ENCODE results near the gene DSTYK. TPM values are rescaled to one million over a fixed set of nuclear protein-coding genes. Genes with fewer than 3 reads are reported as not detected.
"Not testable (repeated sequence)": the region's sequence is repeated elsewhere in the genome, so short reads cannot be mapped to it uniquely, and the experiment has no call there.

Gene DSTYK
- total and polyA plus RNA-seq, 2 donors (not counting 3 experiments of a cell fraction or from before 2014, with no cell fraction given) = 3.6 to 8.7 TPM

DNA sequence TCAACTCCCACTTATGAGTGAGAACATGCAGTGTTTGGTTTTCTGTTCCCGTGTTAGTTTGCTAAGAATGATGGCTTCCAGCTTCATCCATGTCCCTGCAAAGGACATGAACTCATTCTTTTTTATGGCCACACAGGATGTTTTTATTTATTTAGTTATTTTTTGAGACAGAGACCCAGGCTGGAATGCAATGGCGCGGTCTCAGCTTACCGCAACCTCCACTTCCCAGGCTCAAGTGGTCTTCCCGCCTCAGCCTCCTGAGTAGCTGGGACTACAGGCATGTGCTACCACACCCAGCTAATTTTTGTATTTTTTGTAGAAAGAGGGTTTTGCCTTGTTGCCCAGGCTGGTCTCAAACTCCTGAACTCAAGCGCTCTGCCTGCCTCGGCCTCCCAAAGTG, 31.2 kb downstream of the DSTYK start:
- intact Hi-C loops (cut with micrococcal nuclease); DNase-seq (ENCODE audit: low read depth, low spot score); H3K27me3 ChIP-seq (ENCODE audit: control insufficient read depth in 2 of 2, insufficient read depth in 2 of 2, low read length in 2 of 2); POLR2A ChIA-PET; H3K27ac ChIP-seq (ENCODE audit: insufficient read depth, low read depth, low read length); H3K9me1 ChIP-seq (replicated peaks; ENCODE audit: control insufficient read depth, extremely low read depth, insufficient read depth, low read length); H3K9ac ChIP-seq (replicated peaks; ENCODE audit: extremely low read depth, insufficient read depth, low read length); H3K36me3 ChIP-seq (ENCODE audit: control insufficient read depth in 2 of 2, extremely low read depth in 1 of 2, insufficient read depth in 2 of 2, low read length in 2 of 2); H2AFZ ChIP-seq (ENCODE audit: low read depth, low read length); H4K20me1 ChIP-seq (replicated peaks; ENCODE audit: control insufficient read depth, extremely low read depth, insufficient read depth, low read length); dilution Hi-C loops (cut with MboI; ENCODE audit: extremely low pct_ligation_motif_present, low sequenced_read_pairs); FAIRE-seq; H3K4me2 ChIP-seq (ENCODE audit: insufficient read depth, low read length); BruUV-seq (replicated peaks); H3K79me2 ChIP-seq (ENCODE audit: control insufficient read depth, insufficient read depth, low read length); H3K4me3 ChIP-seq (replicated peaks in 1 of 3; ENCODE audit: insufficient read depth in 1 of 3, low read depth in 1 of 3, low read length in 3 of 3); H3K9me3 ChIP-seq (replicated peaks; ENCODE audit: control insufficient read depth, insufficient read depth, low read length): not testable (repeated sequence)
- H3K4me1 ChIP-seq (ENCODE audit: control insufficient read depth, extremely low read depth, insufficient read depth, low read length) = peaks cover 14% of the 10 kb centered on the region
- CTCF ChIA-PET = interaction anchor here (1.2 kb wide), 1 partner anchor 36 kb away, joined by 4 read pairs; no protein-coding TSS in a partner anchor

DNA sequence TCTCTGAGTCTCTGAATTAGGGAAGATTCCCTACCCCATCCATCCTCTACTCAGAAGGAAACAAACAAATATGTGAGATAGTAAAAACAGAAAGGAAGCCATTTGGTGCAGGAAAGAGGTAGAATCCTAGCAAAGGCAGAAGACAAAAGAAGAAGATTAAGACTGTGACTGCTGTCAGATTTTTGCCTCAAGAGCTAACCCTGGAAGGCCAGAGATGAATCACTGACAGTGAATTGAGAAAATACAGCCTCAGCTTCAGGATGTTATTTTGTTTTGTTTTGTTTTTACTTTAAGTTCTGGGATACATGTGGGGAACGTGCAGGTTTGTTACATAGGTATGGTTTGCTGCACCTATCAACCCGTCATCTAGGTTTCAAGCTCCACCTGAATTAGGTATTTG, 31.7 kb downstream of the DSTYK start:
- no peaks in the 10 kb centered on the region for H3K36me3 ChIP-seq (ENCODE audit: control insufficient read depth in 2 of 2, extremely low read depth in 1 of 2, insufficient read depth in 2 of 2, low read length in 2 of 2)
- no peaks in the 10 kb centered on the region for H3K9me3 ChIP-seq (replicated peaks; ENCODE audit: control insufficient read depth, insufficient read depth, low read length)
- no peaks in the 10 kb centered on the region for H3K9me1 ChIP-seq (replicated peaks; ENCODE audit: control insufficient read depth, extremely low read depth, insufficient read depth, low read length)
- H3K4me2 ChIP-seq (ENCODE audit: insufficient read depth, low read length) = no peak overlapping the region
- H2AFZ ChIP-seq (ENCODE audit: low read depth, low read length) = no peak overlapping the region
- no peaks in the 10 kb centered on the region for H4K20me1 ChIP-seq (replicated peaks; ENCODE audit: control insufficient read depth, extremely low read depth, insufficient read depth, low read length)
- no peaks in the 10 kb centered on the region for H3K79me2 ChIP-seq (ENCODE audit: control insufficient read depth, insufficient read depth, low read length)
- BruUV-seq (replicated peaks) = no TSS peak
- peaks cover 19% of the 10 kb centered on the region for H3K4me1 ChIP-seq (ENCODE audit: control insufficient read depth, extremely low read depth, insufficient read depth, low read length)
- DNase-seq (ENCODE audit: low read depth, low spot score) (no peak), FAIRE-seq (no peak)
- H3K9ac ChIP-seq (replicated peaks; ENCODE audit: extremely low read depth, insufficient read depth, low read length) = no peak overlapping the region
- H3K27me3 ChIP-seq (ENCODE audit: control insufficient read depth in 2 of 2, insufficient read depth in 2 of 2, low read length in 2 of 2) = no peaks in the 10 kb centered on the region
- ChIA-PET POLR2A (no interaction called here), CTCF (interaction anchor here (1.2 kb wide), 1 partner anchor 35 kb away, joined by 4 read pairs; no protein-coding TSS in a partner anchor)
- no peak overlapping the region for H3K27ac ChIP-seq (ENCODE audit: insufficient read depth, low read depth, low read length)
- dilution Hi-C loops (cut with MboI; ENCODE audit: extremely low pct_ligation_motif_present, low sequenced_read_pairs) = no loop called here
- intact Hi-C loops (cut with micrococcal nuclease) = no loop called here
- TF ChIP-seq EZH2 (IDR thresholded peaks at IDR 0.05; ENCODE audit: borderline replicate concordance, low read depth, low read length, severe bottlenecking) (no peak), POLR2A (IDR thresholded peaks at IDR 0.05; ENCODE audit: low read depth, low read length) (no peak), MAX (IDR thresholded peaks at IDR 0.05; ENCODE audit: insufficient read depth, insufficient read length) (no peak), MYC (IDR thresholded peaks at IDR 0.05; ENCODE audit: low read depth, low read length) (no peak), GATA2 (IDR thresholded peaks at IDR 0.05; ENCODE audit: insufficient read depth, insufficient read length, low read depth, low read length) (no peak), FOS (IDR thresholded peaks at IDR 0.05; ENCODE audit: borderline replicate concordance, insufficient read depth, low read length) (no peak), JUN (IDR thresholded peaks at IDR 0.05; ENCODE audit: borderline replicate concordance, insufficient read depth, insufficient read length, low read depth) (no peak), POLR2AphosphoS5 (IDR thresholded peaks at IDR 0.05; ENCODE audit: insufficient read depth, low read depth, low read length) (no peak)
- TF ChIP-seq, protein P1, sequence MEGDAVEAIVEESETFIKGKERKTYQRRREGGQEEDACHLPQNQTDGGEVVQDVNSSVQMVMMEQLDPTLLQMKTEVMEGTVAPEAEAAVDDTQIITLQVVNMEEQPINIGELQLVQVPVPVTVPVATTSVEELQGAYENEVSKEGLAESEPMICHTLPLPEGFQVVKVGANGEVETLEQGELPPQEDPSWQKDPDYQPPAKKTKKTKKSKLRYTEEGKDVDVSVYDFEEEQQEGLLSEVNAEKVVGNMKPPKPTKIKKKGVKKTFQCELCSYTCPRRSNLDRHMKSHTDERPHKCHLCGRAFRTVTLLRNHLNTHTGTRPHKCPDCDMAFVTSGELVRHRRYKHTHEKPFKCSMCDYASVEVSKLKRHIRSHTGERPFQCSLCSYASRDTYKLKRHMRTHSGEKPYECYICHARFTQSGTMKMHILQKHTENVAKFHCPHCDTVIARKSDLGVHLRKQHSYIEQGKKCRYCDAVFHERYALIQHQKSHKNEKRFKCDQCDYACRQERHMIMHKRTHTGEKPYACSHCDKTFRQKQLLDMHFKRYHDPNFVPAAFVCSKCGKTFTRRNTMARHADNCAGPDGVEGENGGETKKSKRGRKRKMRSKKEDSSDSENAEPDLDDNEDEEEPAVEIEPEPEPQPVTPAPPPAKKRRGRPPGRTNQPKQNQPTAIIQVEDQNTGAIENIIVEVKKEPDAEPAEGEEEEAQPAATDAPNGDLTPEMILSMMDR (IDR thresholded peaks at IDR 0.05; ENCODE audit: extremely low read depth in 1 of 2, insufficient read depth in 1 of 2, low read depth in 1 of 2, low read length in 2 of 2) = no peak
- H3K4me3 ChIP-seq (replicated peaks in 1 of 3; ENCODE audit: insufficient read depth in 1 of 3, low read depth in 1 of 3, low read length in 3 of 3) = no peak overlapping the region
